Fibroblast of the aortic adventitia (primary cell): ENCODE results near the gene KNOP1. TPM values are rescaled to one million over a fixed set of nuclear protein-coding genes. Genes with fewer than 3 reads are reported as not detected.

Experiments
- DNase-seq: peaks from one replicate; pipeline ENCODE4 v3.0.0-alpha.2; 2010; ENCODE audit warnings: low read depth
- H3K4me3 ChIP-seq: 2 replicates; pipeline ENCODE4 v1.5.1; 2011; ENCODE audit warnings: low read depth, mild to moderate bottlenecking, control low read depth, low read length, moderate library complexity
- total RNA-seq: library from RNA; depleted of rRNA; stranded (reverse); fragments of >200 nt; gene quantifications from 2 replicates; pipeline ENCODE4 v1.2.3, GENCODE V29; 2012; ENCODE audit warnings: low replicate concordance
- TF ChIP-seq, protein P1 (sequence below): IDR thresholded peaks from 2 replicates; pipeline ENCODE4 v1.5.1; 2011; ENCODE audit warnings: mild to moderate bottlenecking, low read length, control low read depth, inconsistent platforms; ENCODE audit not compliant: insufficient read depth

The KNOP1 gene
- total RNA-seq, 1 donor: 12.7 TPM

DNA sequence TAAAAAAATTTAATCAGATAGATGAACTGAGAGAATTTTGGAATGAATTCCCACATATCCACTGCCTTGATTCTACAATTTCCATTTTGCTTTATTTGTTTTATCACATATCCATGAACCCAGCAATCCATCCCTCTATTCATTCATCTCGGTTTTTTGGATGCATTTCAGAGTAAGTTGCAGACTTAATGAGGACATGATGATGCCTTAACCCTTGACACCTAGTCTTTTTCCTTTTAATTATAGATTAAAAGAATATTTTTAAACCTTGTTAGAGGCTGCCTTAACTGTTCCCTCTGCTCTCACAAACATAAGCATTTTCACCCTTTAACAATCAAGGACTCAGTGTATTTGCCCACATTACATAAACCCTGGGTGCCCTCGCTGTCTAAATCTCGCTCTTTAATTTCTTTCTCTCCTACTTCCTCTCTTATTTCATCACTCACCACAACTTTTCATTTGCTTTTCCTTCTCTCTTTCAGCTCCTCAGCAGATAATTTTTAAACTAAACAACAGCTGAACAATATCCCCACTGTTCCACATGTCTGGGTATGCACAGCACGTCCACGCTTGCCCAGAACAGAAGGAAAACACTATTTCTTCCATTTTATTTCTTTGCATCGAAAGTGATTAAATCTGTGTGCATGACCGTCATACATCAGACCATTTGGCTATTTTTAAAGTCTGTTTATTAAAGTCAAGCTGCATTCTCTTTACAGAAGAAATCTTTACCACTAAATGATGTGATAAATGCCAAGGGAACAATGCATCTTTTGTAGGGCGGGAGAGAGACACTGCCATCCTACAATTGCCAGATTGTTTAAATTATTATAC is 40.0 kb upstream of the KNOP1 start:
- TF ChIP-seq, protein P1, sequence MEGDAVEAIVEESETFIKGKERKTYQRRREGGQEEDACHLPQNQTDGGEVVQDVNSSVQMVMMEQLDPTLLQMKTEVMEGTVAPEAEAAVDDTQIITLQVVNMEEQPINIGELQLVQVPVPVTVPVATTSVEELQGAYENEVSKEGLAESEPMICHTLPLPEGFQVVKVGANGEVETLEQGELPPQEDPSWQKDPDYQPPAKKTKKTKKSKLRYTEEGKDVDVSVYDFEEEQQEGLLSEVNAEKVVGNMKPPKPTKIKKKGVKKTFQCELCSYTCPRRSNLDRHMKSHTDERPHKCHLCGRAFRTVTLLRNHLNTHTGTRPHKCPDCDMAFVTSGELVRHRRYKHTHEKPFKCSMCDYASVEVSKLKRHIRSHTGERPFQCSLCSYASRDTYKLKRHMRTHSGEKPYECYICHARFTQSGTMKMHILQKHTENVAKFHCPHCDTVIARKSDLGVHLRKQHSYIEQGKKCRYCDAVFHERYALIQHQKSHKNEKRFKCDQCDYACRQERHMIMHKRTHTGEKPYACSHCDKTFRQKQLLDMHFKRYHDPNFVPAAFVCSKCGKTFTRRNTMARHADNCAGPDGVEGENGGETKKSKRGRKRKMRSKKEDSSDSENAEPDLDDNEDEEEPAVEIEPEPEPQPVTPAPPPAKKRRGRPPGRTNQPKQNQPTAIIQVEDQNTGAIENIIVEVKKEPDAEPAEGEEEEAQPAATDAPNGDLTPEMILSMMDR: no peak
- H3K4me3 ChIP-seq: no peak overlapping the region
- DNase-seq: no peak

DNA sequence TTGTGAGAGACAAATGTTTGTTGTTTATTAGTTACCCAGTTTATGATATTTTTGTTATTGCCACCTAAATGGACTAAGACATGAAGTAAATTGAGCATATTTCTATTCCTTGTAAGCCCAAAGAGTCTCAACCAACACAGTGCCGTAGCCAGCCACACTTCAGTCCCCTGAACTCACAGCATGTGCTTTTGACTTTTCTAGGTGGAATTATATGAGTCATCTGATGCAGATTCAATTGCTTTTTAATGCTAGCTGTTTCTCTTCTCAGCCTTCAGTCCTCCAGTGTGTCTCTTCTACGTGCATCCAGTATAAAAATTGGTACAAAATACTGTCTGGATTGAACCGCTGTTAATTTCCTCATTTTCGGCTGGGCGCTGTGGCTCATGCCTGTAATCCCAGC is 39.0 kb upstream of the KNOP1 start:
- peak; percentile 45 for DNase-seq
- H3K4me3 ChIP-seq: no peak overlapping the region
- TF ChIP-seq, protein P1: no peak

DNA sequence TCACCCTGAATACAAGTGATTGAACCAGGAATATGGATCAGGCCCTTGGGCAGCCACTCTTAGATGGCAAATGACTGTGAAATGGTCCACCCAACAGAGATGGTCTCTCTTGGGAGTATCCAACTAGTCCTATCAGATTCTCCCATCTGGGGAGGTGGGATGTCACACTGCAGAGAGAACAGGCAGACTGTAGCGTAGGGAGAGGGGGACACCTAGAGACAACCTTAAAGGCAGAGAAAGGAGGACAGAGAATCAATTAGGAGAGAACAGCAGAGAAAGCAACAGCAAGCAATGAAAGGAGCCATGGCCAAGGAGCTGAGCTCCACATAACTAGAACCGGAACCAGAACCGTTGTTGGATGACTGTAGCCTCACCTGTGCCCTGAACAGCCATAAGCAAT is 37.2 kb upstream of the KNOP1 start:
- no peak overlapping the region for H3K4me3 ChIP-seq
- TF ChIP-seq, protein P1: no peak

DNA sequence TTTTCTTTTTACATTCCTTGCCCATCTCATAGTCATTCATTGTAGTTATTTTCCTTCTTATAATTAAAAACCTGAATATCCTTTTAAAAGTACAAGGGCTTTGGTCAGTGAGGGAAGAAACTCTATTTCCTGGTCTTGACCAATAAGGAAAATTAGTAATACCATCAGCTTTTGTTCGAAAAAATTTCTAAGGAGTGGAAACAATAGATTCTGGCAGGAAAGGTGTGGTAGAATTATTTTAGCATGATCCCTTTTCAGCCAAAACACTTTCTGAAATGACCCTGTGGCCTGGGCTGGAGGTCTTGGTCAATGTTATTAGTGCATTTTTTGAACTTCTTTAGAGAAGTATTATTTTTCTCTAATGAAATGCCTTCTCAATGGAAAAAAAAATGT is 36.6 kb upstream of the KNOP1 start:
- DNase-seq: no peak
- TF ChIP-seq, protein P1: no peak
- H3K4me3 ChIP-seq: no peak overlapping the region

More for the DNA sequence above, 37.2 kb upstream of the KNOP1 start:
- DNase-seq: no peak

DNA sequence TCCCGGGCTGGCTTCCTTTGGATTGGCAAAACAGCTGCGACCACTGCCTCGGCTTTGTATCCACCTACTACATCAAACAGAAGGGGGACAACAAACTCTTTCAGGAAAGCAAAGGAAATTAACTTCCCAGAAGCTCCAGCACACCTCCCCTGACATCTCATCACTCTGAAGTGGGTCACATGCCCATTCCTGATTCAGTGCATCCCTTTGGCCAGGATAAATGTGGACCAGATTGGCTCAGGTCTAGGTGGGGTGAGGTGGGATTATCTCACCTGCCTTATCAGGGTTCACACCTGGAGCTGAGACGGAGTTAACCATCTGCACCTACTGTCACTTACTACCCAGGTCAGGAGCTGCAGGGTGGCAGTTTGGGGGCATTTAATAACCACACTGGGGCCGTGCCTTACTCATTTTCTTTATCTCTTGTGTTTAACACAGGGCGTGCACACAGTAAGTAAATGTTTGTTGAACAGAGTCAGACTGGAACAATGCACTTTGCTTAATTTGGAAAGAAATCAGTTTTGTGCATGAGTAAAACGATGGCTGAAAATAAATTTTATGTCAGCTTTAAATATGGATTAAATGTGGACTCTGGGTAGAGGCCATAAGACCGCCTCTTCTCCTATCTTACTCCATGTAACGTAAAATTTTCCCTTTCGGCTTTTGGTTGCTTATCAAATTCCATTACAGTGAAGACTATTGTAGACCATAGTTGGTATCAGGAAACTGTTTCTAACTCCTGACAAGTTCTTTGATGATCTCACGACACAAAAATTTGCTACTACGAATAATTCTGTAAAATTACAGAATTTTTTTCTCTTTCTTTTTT is 36.0 kb upstream of the KNOP1 start:
- H3K4me3 ChIP-seq: no peak overlapping the region
- peak; percentile 98 for DNase-seq
- TF ChIP-seq, protein P1: no peak

DNA sequence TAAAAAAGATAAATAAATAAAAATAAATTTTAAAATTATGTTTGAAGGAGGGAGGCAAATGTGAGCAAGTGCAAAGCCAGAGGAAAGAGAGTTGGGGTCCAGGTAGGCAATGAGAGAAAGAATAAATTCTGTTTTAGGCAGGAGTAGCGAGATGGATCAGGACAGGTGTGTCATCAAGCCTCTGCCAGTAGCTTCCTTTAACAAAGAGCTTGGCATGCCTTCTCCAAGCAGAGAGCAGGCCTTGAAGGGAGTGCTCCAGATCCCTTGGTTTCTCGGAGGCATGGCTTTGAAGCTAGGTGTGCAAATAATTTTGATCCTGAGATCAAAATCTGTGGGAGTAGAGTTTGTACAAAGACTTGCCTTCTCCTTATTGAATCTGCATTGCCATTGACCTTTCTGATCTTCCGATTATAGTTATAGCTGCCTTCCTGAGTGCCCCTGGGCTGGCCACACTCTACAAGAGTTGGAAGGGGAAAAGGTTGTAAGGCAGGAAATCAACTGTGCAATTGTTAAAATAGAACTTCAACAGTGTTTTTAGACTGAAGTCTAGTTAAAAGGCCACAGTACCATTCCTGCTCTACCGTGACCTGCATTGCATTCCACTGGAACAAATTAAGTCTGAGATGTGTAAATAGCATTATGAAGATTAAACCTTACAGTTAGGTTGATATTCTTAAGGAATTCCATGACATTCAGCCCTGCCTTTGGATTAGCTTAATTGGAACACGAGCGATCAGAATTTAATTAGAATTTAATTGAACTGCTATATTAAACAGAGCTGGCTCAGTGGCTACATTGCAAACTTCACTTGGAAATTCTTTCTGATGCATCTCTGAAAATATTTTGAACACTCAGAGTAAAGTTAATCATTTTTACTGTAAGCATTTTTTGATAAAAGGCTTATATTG is 33.7 kb upstream of the KNOP1 start:
- DNase-seq: no peak
- TF ChIP-seq, protein P1: no peak
- H3K4me3 ChIP-seq: no peak overlapping the region
